Muscle of leg (tissue), 11 donors: ENCODE measurements around the gene GTF3C1. TPM values are rescaled to one million over a fixed set of nuclear protein-coding genes. Genes with fewer than 3 reads are reported as not detected.

Source experiments
- DNase-seq: peaks from one replicate; pipeline ENCODE4 v3.0.0; 2013
- H3K27ac ChIP-seq: one replicate; pipeline ENCODE4 v1.5.1; 2013; ENCODE audit warnings: mild to moderate bottlenecking, low read length, control low read depth
- H3K27me3 ChIP-seq: one replicate; pipeline ENCODE4 v1.6.1; 2013; ENCODE audit warnings: low read length; ENCODE audit not compliant: control insufficient read depth, insufficient read depth
- H3K36me3 ChIP-seq: one replicate; pipeline ENCODE4 v1.6.1; 2013; ENCODE audit warnings: low read length; ENCODE audit not compliant: control insufficient read depth, insufficient read depth
- H3K4me1 ChIP-seq: one replicate; pipeline ENCODE4 v1.6.1; 2013; ENCODE audit warnings: low read length; ENCODE audit not compliant: control insufficient read depth, insufficient read depth
- H3K4me3 ChIP-seq: one replicate; pipeline ENCODE4 v1.5.1; 2013; ENCODE audit warnings: low read length, control low read depth
- H3K9me3 ChIP-seq: replicated peaks from 2 replicates; pipeline ENCODE4 v1.6.1; 2013; ENCODE audit warnings: low read depth, low read length; ENCODE audit not compliant: control insufficient read depth
- WGBS: methylation state at CpG from one replicate; pipeline ENCODE4 v1.1.5; 2013; ENCODE audit warnings: missing lambda C conversion rate; ENCODE audit not compliant: insufficient coverage; 5-methylcytosine and 5-hydroxymethylcytosine counted together
- polyA plus RNA-seq, 8 donors: library from polyadenylated mRNA; unstranded; fragments of 120-200 nt; gene quantifications; one replicate each; pipeline versions ENCODE4 v1.2.1 to v1.2.3, GENCODE V29; 2013; ENCODE audit warnings: inconsistent platforms in 1 of 8, low replicate concordance in 1 of 8; ENCODE audit not compliant: insufficient read length in 8 of 8, insufficient read depth in 1 of 8
- total RNA-seq: library from RNA; stranded (reverse); fragments of 120-200 nt; gene quantifications from one replicate; pipeline ENCODE4 v1.2.4, GENCODE V29; 2013

GTF3C1 gene
- total and polyA plus RNA-seq, 9 donors, result 40.7 to 72.0 (median 53.9) TPM

GRCh38 chr16:27482397-27483087 lies 67.2 kb downstream of the GTF3C1 start:
- Histone ChIP-seq H3K27me3 (no peaks in the 10 kb centered on the region), H3K4me3 (no peak overlapping the region), H3K9me3 (no peaks in the 10 kb centered on the region), H3K4me1 (peaks cover 10% of the 10 kb centered on the region), H3K27ac (no peak overlapping the region), H3K36me3 (peaks cover 89% of the 10 kb centered on the region)
- DNase-seq, result no peak
- 89% methylated on average over 3 of the region's 10 CpGs for WGBS

- DNase-seq, result no peak
- Histone ChIP-seq H3K4me1 (peaks cover 10% of the 10 kb centered on the region), H3K4me3 (no peak overlapping the region), H3K36me3 (peaks cover 88% of the 10 kb centered on the region), H3K9me3 (no peaks in the 10 kb centered on the region), H3K27ac (no peak overlapping the region), H3K27me3 (no peaks in the 10 kb centered on the region)
- WGBS, result 91% methylated on average over 13 of the region's 15 CpGs
Observed at GRCh38 chr16:27481282-27481934, 68.3 kb downstream of the GTF3C1 start.

- Histone ChIP-seq H3K4me1 (peaks cover 10% of the 10 kb centered on the region), H3K27me3 (no peaks in the 10 kb centered on the region), H3K4me3 (no peak overlapping the region), H3K36me3 (peaks cover 87% of the 10 kb centered on the region), H3K27ac (no peak overlapping the region), H3K9me3 (no peaks in the 10 kb centered on the region)
- no peak for DNase-seq
- 100% methylated on average over 1 of the region's 7 CpGs for WGBS
Observed at GRCh38 chr16:27480761-27481160, 69.0 kb downstream of the GTF3C1 start.

GRCh38 chr16:27476240-27476639 lies 73.5 kb downstream of the GTF3C1 start:
- Histone ChIP-seq H3K9me3 (no peaks in the 10 kb centered on the region), H3K27me3 (no peaks in the 10 kb centered on the region), H3K4me3 (no peak overlapping the region), H3K4me1 (no peaks in the 10 kb centered on the region), H3K27ac (no peak overlapping the region), H3K36me3 (peaks cover 85% of the 10 kb centered on the region)
- DNase-seq, result no peak
- WGBS, result 97% methylated on average over 6 of the region's 9 CpGs

GRCh38 chr16:27475561-27475960 lies 74.2 kb downstream of the GTF3C1 start:
- 56% methylated on average over 6 of the region's 9 CpGs for WGBS
- DNase-seq, result no peak
- Histone ChIP-seq H3K36me3 (peaks cover 85% of the 10 kb centered on the region), H3K9me3 (no peaks in the 10 kb centered on the region), H3K4me3 (no peak overlapping the region), H3K27ac (no peak overlapping the region), H3K27me3 (no peaks in the 10 kb centered on the region), H3K4me1 (no peaks in the 10 kb centered on the region)

GRCh38 chr16:27474921-27475320 lies 74.8 kb downstream of the GTF3C1 start:
- Histone ChIP-seq H3K27me3 (no peaks in the 10 kb centered on the region), H3K4me1 (no peaks in the 10 kb centered on the region), H3K4me3 (no peak overlapping the region), H3K27ac (no peak overlapping the region), H3K9me3 (no peaks in the 10 kb centered on the region), H3K36me3 (peaks cover 85% of the 10 kb centered on the region)
- WGBS, result 87% methylated on average over 5 of the region's 9 CpGs
- DNase-seq, result no peak

DNA sequence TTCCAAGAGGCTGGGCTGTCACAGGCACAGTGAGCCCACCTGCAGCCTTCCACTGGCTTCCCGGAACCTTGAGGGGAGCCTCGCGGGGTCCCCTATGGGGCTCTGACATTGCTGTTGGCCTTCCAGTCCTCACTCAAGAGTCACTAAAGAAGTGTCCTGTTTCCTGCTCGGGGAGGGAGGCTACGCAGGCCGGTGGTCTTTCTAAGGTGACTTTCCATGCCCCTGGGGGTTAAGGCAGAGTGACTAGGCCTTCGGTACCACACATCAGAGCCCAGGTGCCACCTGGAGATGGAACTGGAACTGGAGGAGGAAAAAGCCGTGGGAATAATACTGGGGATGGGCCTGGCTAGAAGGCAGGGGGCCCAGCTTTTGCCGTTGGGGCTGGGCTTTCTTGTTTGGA lies 75.7 kb downstream of the GTF3C1 start:
- no peak for DNase-seq
- WGBS, result 91% methylated on average over 8 of the region's 9 CpGs
- Histone ChIP-seq H3K27ac (no peak overlapping the region), H3K9me3 (no peaks in the 10 kb centered on the region), H3K4me1 (no peaks in the 10 kb centered on the region), H3K36me3 (peaks cover 93% of the 10 kb centered on the region), H3K4me3 (no peak overlapping the region), H3K27me3 (no peaks in the 10 kb centered on the region)

GRCh38 chr16:27473101-27473900 lies 76.4 kb downstream of the GTF3C1 start:
- H3K4me1 ChIP-seq, result no peaks in the 10 kb centered on the region
- H3K4me3 ChIP-seq, result no peak overlapping the region
- DNase-seq, result no peak
- peaks cover 95% of the 10 kb centered on the region for H3K36me3 ChIP-seq
- H3K9me3 ChIP-seq, result no peaks in the 10 kb centered on the region
- H3K27ac ChIP-seq, result no peak overlapping the region
- 91% methylated on average over 6 of the region's 9 CpGs for WGBS
- H3K27me3 ChIP-seq, result no peaks in the 10 kb centered on the region

GRCh38 chr16:27472091-27473020 lies 77.4 kb downstream of the GTF3C1 start:
- Histone ChIP-seq H3K27ac (no peak overlapping the region), H3K4me1 (no peaks in the 10 kb centered on the region), H3K9me3 (no peaks in the 10 kb centered on the region), H3K27me3 (no peaks in the 10 kb centered on the region), H3K36me3 (peaks cover 95% of the 10 kb centered on the region), H3K4me3 (no peak overlapping the region)
- DNase-seq, result no peak
- 87% methylated on average over 11 of the region's 15 CpGs for WGBS
